ENCODE data around the gene SURF6.

DNA sequence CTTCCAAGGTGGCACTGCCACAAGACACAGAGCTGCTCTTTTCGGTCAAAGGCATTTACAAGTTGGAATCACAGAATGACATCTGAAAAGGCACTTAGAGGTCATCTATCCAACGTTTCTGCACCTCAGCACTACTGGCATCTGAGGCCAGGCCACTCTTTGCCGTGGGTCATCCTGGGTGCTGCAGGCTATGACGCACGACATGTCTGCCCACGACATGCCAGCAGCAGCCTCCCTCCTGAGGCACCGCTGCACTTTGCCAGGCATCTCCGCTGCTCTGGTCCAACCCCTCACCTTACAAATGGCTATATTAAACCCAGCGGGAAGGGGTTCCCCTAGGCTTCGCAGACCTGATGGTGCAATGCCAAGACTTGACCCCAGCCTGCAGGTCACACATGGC lies 31.8 kb upstream of the SURF6 start:
- TF ChIP-seq CTCF (IDR thresholded peaks at IDR 0.05; ENCODE audit: poor library complexity) (no peak), EZH2phosphoT487 (IDR thresholded peaks at IDR 0.05; ENCODE audit: low read depth, severe bottlenecking, unreplicated experiment) (no peak), EZH2 (IDR thresholded peaks at IDR 0.05; ENCODE audit: borderline replicate concordance) (no peak)
